ENCODE results near the gene TTK. TPM values are rescaled to one million over a fixed set of nuclear protein-coding genes. Genes with fewer than 3 reads are reported as not detected.

Gene TTK
- total RNA-seq, 4 donors from 2014 or later: 0.19 to 2.9 TPM; not detected in 2

DNA sequence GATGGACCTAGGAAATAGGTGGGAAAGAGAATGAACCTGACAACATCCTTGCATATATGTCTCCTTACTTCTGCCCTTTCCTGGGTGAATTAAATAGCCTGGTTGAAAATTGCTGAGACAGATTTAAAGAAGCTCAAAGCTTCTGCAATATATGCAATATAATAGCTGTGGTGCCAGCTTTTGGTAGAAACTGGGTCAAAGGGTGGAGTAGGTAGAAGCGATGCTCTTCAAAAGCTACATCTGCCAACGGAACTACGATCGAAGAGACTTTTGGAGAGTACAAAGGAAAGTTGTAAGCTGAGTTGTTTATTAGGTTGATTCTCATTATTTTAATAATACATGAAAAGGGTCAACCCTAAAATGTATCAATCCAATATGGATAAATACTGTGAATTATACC is 22.8 kb upstream of the TTK start:
- DNase-seq (ENCODE audit: low spot score) (no peak), ATAC-seq (ENCODE audit: low FRiP score) (no peak)
- TF ChIP-seq, protein P1, sequence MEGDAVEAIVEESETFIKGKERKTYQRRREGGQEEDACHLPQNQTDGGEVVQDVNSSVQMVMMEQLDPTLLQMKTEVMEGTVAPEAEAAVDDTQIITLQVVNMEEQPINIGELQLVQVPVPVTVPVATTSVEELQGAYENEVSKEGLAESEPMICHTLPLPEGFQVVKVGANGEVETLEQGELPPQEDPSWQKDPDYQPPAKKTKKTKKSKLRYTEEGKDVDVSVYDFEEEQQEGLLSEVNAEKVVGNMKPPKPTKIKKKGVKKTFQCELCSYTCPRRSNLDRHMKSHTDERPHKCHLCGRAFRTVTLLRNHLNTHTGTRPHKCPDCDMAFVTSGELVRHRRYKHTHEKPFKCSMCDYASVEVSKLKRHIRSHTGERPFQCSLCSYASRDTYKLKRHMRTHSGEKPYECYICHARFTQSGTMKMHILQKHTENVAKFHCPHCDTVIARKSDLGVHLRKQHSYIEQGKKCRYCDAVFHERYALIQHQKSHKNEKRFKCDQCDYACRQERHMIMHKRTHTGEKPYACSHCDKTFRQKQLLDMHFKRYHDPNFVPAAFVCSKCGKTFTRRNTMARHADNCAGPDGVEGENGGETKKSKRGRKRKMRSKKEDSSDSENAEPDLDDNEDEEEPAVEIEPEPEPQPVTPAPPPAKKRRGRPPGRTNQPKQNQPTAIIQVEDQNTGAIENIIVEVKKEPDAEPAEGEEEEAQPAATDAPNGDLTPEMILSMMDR (IDR thresholded peaks at IDR 0.05): no peak

- DNase-seq (ENCODE audit: low spot score): no peak
- TF ChIP-seq, protein P1 (IDR thresholded peaks at IDR 0.05): no peak
- no peak for ATAC-seq (ENCODE audit: low FRiP score)
These were observed 20.2 kb upstream of the TTK start for GRCh38 chr6:79984261-79984660.

DNA sequence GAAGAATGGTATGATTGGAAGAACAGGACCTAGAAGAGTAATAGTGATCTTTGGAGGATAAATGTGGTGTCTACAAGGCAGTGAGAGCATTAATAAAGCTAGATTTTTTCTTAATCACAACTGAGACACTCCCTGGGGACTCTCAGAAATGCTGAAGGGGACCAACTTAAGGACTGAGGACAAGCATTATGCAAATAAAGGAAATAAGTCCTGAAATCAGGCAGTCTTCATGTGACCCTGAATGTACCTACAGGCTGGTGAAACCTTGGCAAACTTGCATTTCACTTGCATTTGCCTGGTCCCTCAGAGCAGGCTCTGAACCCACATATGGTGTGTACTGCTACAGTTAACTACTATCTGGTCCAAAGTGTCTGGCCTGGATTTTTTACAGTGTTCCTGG is 19.3 kb upstream of the TTK start:
- ATAC-seq (ENCODE audit: low FRiP score): no peak

GRCh38 chr6:79989641-79990040 is 14.8 kb upstream of the TTK start:
- TF ChIP-seq, protein P1 (IDR thresholded peaks at IDR 0.05): no peak
- no peak for ATAC-seq (ENCODE audit: low FRiP score)
- no peak for DNase-seq (ENCODE audit: low spot score)

More for the DNA sequence above, 19.3 kb upstream of the TTK start:
- TF ChIP-seq, protein P1 (IDR thresholded peaks at IDR 0.05): no peak
- DNase-seq (ENCODE audit: low spot score): no peak

GRCh38 chr6:79993012-79993910 is 11.2 kb upstream of the TTK start:
- TF ChIP-seq, protein P1 (IDR thresholded peaks at IDR 0.05): no peak
- DNase-seq (ENCODE audit: low spot score) (no peak), ATAC-seq (ENCODE audit: low FRiP score) (no peak)

DNA sequence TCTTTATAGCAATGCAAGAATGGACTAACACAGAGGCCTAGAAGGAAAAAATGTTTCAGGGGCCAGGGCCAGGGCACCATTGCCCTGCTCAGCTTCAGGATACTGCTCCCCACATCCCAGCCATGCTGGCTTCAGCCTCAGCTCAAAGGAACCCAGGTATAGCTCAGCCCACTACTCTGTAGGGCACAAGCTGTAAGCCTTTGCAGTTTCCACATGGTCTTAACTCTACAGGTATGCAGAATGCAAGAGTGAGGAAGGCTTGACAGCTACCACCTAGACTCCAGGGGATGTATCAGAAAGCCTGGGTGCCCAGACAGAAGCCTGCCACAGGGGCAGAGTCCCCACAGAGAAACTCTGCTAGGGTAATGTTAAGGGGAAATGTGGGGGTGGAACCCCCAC is 10.5 kb upstream of the TTK start:
- TF ChIP-seq, protein P1 (IDR thresholded peaks at IDR 0.05): no peak
- ATAC-seq (ENCODE audit: low FRiP score) (no peak), DNase-seq (ENCODE audit: low spot score) (no peak)

- TF ChIP-seq, protein P1 (IDR thresholded peaks at IDR 0.05): no peak
- no peak for ATAC-seq (ENCODE audit: low FRiP score)
These were observed 6.7 kb upstream of the TTK start for GRCh38 chr6:79997728-79998127.

More at GRCh38 chr6:79997728-79998127, 6.7 kb upstream of the TTK start:
- no peak for DNase-seq (ENCODE audit: low spot score)
